ENCODE data around the gene MYO1E.
A peak's percentile ranks its signal among the peaks of the same experiment; 100 is the strongest.
"Not testable (repeated sequence)": the region's sequence is repeated elsewhere in the genome, so short reads cannot be mapped to it uniquely, and the experiment has no call there.

Gene MYO1E

GRCh38 chr15:59291213-59291549 lies 81.5 kb downstream of the MYO1E start:
- DNase-seq (ENCODE audit: low spot score): no peak

GRCh38 chr15:59290295-59291212 lies 82.1 kb downstream of the MYO1E start:
- DNase-seq (ENCODE audit: low spot score): no peak

DNA sequence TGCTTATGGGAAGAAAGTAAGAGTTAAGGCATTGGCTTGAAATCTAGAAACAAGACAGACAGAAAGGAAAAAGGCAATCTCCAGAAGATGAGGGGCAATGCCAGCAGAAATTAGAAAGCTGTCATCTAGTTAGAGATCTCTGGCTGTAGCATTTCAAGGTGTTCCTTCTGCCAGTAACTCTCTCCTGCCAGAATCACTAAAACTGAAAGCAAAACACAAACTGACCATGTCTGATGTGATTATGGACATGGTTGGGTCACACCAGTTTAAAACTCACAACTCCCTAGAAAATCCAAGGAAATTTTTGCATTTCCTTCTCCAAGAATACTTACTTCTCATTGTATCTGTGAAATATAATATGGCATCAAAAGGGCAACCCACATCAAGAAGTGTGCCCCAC lies 83.1 kb downstream of the MYO1E start:
- DNase-seq (ENCODE audit: low spot score): no peak

DNA sequence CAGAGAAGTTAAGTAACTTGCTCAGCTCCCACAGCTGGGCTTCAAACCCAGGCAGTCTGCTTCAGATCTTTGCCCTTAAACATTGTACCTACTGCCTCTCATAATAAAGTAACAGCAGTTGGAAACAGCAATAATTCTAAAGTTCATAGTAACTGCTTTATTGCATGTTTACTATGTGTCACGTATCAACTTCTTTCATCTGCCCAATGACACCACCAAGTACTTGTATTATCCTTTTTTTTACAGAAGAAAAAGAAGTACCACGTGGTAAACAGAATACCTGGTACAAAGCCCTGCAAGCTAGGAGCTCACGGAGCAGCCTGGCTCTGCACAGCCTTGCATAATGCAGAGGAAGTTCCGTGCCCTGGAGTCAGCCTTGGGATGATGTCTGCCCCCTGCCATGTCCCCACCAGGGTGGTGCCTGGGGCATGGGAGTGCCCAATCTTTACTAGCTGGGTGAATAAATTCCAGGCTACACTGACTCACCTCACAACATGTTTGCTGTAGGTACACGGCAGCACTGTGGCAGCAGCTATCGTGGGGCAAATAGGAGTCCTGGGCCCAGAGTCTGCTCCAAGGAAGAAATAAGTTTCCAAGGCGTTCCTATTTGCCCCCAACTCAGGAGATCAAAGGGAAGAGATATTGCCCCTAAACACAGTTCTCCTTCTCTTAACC lies 88.8 kb downstream of the MYO1E start:
- DNase-seq (ENCODE audit: low spot score): peak; percentile 98

- DNase-seq (ENCODE audit: low spot score): no peak
These were observed 89.9 kb downstream of the MYO1E start for GRCh38 chr15:59282515-59283337.

GRCh38 chr15:59281699-59282098 lies 91.0 kb downstream of the MYO1E start:
- DNase-seq (ENCODE audit: low spot score): no peak

DNA sequence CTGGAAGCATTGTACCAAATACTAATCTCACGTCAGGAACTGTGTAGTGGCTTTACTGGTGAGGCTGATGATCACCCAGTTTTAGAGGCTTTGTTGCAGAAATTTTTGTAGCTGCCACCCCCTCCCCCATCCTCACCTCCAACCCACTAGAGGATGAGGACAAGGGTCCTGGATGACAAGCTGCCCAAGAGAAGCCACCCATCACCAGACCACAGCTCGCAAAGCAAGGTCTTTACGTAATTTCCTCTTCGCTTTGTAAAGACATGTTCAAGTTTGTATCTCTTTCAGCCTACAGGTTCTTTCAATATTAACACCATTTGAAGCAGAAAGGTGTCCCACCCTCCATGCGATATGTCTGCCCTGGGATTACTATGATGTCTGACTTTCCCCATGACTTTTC lies 91.8 kb downstream of the MYO1E start:
- no peak for DNase-seq (ENCODE audit: low spot score)

GRCh38 chr15:59280292-59280691 lies 92.4 kb downstream of the MYO1E start:
- DNase-seq (ENCODE audit: low spot score): not testable (repeated sequence)

DNA sequence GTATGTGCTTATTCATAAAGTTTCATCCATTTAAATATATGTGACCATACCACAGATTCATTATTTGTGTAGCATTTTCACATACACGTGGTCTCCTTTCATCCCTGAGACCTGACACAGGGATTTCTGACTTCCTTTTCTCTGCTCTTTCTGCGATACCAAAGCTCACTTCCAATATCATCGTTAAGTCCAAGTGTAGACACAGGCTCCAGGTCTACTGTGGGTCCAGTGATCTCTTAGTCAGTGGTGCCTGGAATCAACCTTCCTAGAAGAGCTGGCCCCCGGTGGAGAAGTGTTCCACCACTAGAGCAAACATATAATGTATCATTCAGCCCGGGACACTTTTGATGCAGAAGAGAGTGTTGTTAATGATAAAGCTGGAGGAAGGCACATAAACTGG lies 93.6 kb downstream of the MYO1E start:
- no peak for DNase-seq (ENCODE audit: low spot score)

GRCh38 chr15:59278120-59278519 lies 94.6 kb downstream of the MYO1E start:
- DNase-seq (ENCODE audit: low spot score): no peak

DNA sequence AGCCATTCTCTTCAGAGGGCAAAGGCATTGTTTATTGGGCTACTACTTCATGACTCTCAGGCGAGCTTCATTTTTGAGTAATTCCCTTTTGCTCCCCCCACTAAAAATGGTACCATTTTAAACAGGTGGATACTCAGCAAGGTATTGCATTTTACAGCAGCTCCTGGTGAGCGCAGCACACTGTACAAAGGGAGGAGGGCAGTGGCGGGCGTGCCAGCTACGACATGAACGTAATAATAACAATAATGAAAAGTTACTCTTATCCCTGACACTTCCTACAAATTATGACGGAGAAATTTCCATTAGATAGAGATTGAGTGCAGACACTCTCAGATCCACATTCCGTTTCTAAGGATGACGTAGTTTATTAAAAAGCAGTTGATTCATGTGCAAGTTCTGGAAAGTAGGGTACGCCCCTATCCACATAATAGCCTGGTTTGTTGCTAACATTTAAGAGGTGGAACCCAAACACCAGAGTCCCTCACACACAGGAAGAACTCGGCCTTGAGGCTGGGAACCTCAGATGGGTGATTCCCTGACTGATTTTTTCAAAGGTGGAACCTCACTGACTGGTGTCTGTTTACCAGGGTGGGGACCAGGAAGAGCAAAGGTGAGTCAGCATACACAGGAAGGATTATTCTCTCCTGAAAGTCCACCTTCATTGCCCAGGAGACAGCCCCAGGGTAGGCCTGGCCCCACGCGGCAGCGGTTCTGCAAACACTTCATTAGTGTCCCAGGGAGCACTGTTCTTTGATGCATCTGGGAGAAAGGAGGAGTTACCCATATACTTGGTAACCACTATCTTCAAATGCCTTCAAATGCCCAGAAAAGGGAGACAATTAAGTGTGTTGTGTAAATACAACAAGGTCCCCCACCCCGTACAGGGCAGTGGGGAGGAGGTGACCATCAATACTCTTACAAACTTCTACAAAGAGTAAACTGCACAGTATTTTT lies 96.2 kb downstream of the MYO1E start:
- DNase-seq (ENCODE audit: low spot score): peak; percentile 96

DNA sequence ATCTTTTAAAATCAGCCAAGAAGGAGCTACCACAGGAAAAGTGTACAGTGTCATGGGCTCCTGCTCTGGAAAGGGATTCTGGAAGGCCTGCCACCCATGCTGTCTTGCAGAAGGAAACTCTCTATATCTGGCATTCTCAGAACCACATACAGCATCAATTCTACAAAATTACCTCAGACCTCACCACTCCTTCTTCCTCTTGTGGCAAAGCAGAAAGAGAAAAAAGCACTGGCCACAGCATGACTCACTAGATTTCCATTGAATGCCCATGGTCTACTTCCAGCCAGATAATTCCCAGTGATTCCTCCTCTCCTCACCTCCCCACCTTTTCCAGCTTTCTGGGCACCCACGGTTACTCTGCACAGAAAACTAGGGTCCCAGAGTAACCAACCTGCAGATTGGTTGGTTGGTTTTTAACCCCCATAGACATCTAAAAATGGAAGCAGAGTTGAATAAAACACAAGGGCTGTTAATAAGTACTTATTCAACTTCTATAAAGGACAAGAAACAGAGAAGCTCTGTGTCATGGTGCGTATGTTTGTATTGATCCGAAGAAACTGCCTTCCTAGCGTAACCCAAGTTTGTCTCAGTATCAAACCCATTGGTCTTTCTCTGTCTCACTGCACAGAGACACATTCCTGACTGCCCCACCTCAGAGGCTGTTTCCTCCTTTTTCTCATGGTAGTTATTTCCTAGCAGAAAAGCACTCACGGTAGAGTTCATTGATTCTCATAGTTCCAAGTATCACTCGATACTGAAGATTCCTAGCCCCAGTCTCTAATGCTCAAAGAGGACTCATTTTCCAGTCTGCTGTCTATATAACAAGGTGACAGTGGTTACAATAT lies 98.3 kb downstream of the MYO1E start:
- peak; percentile 81 for DNase-seq (ENCODE audit: low spot score)

GRCh38 chr15:59273234-59273633 lies 99.4 kb downstream of the MYO1E start:
- DNase-seq (ENCODE audit: low spot score): peak; percentile 88

DNA sequence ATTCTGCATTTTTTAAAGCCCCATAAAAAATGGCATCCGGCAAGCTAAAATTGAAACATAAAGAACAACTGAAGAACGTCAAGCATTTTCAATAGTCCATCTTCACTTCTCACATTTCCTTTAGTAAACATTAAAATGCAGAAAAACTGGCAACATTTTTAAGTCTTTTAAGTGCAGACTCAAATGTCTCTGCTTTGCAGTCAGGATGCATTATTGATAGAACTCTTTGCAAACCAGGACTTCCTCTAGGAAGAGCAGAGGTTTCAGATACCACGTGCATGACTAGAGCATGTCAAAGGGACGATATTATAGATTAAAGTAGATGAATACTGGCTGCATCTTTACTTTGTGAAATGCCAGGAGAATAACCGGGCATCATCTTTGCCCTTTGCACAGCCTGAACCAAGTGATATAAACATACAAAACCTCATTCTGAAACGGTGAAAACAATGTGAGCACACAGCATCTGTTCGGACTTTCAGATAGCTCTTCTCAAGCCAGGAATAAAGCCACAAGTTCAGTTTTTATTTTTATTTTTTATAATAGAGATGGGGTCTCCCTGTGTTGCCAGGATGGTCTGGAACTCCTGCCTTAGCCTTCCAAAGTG lies 101.0 kb downstream of the MYO1E start:
- DNase-seq (ENCODE audit: low spot score): no peak

DNA sequence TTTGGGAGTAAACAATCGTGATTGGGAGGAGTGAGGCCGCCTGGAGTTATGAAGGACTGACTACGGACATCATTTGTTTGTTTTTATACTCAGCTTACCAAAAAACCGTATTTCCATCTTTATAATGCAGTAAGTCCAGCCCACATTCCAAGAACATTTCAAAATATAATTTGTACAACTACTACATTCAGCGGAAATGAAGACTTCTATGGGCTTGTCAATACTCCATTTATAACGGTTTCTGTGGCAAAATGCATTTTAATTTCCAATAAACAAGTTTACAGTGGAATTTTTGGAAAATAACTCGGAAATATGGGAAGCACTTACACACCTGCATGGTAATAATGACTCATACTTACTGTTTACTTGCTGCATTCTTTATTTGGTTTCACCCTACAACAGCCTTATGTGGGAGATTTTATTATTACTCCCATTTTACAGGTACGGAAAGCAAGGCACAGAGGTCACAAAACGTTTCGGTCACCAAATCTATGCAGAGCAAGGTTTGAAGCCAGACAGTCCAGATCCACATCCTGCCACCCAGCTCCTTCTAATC lies 103.7 kb downstream of the MYO1E start:
- peak; percentile 42 for DNase-seq (ENCODE audit: low spot score)

GRCh38 chr15:59268168-59268851 lies 104.4 kb downstream of the MYO1E start:
- no peak for DNase-seq (ENCODE audit: low spot score)

DNA sequence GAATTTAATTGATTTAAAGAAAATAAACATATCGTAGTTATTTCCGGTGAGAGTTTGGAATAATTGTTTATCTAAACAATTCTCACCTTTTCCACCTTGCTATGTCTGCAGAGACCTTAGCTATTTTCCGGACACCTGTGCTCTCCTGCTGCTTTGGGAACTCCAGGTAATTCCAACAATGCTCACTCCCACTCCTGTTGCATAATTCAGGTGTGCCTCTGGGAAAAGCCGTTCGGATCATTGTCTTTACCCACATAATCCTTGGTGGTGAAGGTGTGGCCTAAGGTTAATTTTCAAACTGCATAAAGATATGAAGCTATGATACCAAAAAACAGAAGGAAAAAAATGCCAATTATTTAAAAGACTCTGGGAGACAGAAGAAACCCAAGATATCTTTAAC lies 106.6 kb downstream of the MYO1E start:
- DNase-seq (ENCODE audit: low spot score): peak; percentile 72

GRCh38 chr15:59262316-59262715 lies 110.4 kb downstream of the MYO1E start:
- no peak for DNase-seq (ENCODE audit: low spot score)

- no peak for DNase-seq (ENCODE audit: low spot score)
These were observed 112.6 kb downstream of the MYO1E start for GRCh38 chr15:59260090-59260489.

Data from LoVo (cell line).